ENCODE data around the gene SPATS1.

The SPATS1 gene

DNA sequence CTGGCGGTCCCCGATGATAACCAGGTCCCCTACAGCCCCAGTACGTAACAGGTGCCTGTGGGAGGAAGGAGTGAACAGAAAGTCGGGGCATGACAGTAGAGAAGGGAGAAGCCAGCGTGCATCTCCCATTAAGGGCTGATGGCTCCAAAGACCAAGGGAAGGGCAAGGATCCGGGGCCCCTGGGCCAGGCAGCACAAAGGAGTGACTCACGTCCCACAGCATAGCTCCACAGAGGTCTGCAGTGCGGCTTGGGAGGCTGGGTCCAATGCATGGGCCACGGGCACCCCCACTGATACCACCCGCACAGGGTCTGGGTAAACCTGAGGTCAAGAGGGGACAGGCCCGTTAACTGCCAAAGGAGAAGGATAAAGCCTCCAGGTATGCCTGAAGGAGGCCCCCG, 39.6 kb upstream of the SPATS1 start:
- Histone ChIP-seq H3K27me3 (ENCODE audit: insufficient read depth, low read length, poor library complexity) (no peaks in the 10 kb centered on the region), H3K27ac (ENCODE audit: low read length) (no peak overlapping the region), H3K4me1 (ENCODE audit: insufficient read depth, low read length) (no peaks in the 10 kb centered on the region), H3K4me3 (ENCODE audit: low read depth in 1 of 2, low read length in 2 of 2) (no peak overlapping the region), H3K9me3 (ENCODE audit: insufficient read depth, low read length, severe bottlenecking) (no peaks in the 10 kb centered on the region), H3K4me2 (ENCODE audit: insufficient read depth, low read length) (no peak overlapping the region), H3K9ac (ENCODE audit: low read depth, low read length) (no peak overlapping the region), H3K79me2 (ENCODE audit: insufficient read depth, low read length) (no peaks in the 10 kb centered on the region), H3K36me3 (ENCODE audit: insufficient read depth, low read length) (peaks cover 78% of the 10 kb centered on the region), H2AFZ (ENCODE audit: low read depth, low read length) (no peak overlapping the region), H4K20me1 (ENCODE audit: insufficient read depth, low read length) (peaks cover 23% of the 10 kb centered on the region)
- no peak for TF ChIP-seq EZH2 (IDR thresholded peaks at IDR 0.05; ENCODE audit: borderline replicate concordance, low read depth, low read length, severe bottlenecking)
- TF ChIP-seq, protein P1, sequence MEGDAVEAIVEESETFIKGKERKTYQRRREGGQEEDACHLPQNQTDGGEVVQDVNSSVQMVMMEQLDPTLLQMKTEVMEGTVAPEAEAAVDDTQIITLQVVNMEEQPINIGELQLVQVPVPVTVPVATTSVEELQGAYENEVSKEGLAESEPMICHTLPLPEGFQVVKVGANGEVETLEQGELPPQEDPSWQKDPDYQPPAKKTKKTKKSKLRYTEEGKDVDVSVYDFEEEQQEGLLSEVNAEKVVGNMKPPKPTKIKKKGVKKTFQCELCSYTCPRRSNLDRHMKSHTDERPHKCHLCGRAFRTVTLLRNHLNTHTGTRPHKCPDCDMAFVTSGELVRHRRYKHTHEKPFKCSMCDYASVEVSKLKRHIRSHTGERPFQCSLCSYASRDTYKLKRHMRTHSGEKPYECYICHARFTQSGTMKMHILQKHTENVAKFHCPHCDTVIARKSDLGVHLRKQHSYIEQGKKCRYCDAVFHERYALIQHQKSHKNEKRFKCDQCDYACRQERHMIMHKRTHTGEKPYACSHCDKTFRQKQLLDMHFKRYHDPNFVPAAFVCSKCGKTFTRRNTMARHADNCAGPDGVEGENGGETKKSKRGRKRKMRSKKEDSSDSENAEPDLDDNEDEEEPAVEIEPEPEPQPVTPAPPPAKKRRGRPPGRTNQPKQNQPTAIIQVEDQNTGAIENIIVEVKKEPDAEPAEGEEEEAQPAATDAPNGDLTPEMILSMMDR (IDR thresholded peaks at IDR 0.05; ENCODE audit: borderline replicate concordance, extremely low read depth, low read length, poor library complexity, severe bottlenecking): no peak
- ATAC-seq (ENCODE audit: insufficient read depth, low read depth): no peak
- no peak for DNase-seq

DNA sequence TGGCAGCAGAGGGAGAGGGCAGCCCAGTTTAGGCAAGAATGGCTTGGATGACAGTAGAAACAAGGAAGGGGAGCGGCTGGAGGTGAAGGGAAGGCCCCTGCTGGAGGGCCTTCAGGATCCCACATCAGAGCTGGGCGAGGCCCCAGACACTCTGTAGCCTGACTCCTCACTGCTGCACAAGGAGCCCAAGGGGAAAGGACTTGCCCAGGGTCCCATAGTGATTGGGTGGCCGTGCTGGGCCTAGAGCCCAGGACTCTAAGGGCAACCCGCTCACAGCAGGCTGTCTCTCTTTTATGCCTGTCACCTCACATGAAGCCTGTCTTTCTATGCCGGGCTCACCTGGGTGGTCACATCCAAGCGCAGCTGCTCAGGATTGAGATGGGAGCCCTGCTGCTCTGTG, 38.6 kb upstream of the SPATS1 start:
- Histone ChIP-seq H3K27ac (ENCODE audit: low read length) (no peak overlapping the region), H3K9me3 (ENCODE audit: insufficient read depth, low read length, severe bottlenecking) (no peaks in the 10 kb centered on the region), H3K4me2 (ENCODE audit: insufficient read depth, low read length) (no peak overlapping the region), H3K4me3 (ENCODE audit: low read depth in 1 of 2, low read length in 2 of 2) (no peak overlapping the region), H2AFZ (ENCODE audit: low read depth, low read length) (no peak overlapping the region), H3K27me3 (ENCODE audit: insufficient read depth, low read length, poor library complexity) (no peaks in the 10 kb centered on the region), H3K36me3 (ENCODE audit: insufficient read depth, low read length) (peaks cover 83% of the 10 kb centered on the region), H3K9ac (ENCODE audit: low read depth, low read length) (no peak overlapping the region), H4K20me1 (ENCODE audit: insufficient read depth, low read length) (peaks cover 15% of the 10 kb centered on the region), H3K4me1 (ENCODE audit: insufficient read depth, low read length) (no peaks in the 10 kb centered on the region), H3K79me2 (ENCODE audit: insufficient read depth, low read length) (no peaks in the 10 kb centered on the region)
- TF ChIP-seq, protein P1 (IDR thresholded peaks at IDR 0.05; ENCODE audit: borderline replicate concordance, extremely low read depth, low read length, poor library complexity, severe bottlenecking): no peak
- TF ChIP-seq EZH2 (IDR thresholded peaks at IDR 0.05; ENCODE audit: borderline replicate concordance, low read depth, low read length, severe bottlenecking): no peak
- DNase-seq (no peak), ATAC-seq (ENCODE audit: insufficient read depth, low read depth) (no peak)

GRCh38 chr6:44304282-44305199, 37.9 kb upstream of the SPATS1 start:
- Histone ChIP-seq H3K4me3 (ENCODE audit: low read depth in 1 of 2, low read length in 2 of 2) (no peak overlapping the region), H3K9me3 (ENCODE audit: insufficient read depth, low read length, severe bottlenecking) (no peaks in the 10 kb centered on the region), H4K20me1 (ENCODE audit: insufficient read depth, low read length) (peaks cover 9% of the 10 kb centered on the region), H3K4me1 (ENCODE audit: insufficient read depth, low read length) (no peaks in the 10 kb centered on the region), H3K4me2 (ENCODE audit: insufficient read depth, low read length) (no peak overlapping the region), H3K9ac (ENCODE audit: low read depth, low read length) (no peak overlapping the region), H3K79me2 (ENCODE audit: insufficient read depth, low read length) (no peaks in the 10 kb centered on the region), H3K36me3 (ENCODE audit: insufficient read depth, low read length) (peaks cover 90% of the 10 kb centered on the region), H2AFZ (ENCODE audit: low read depth, low read length) (no peak overlapping the region), H3K27ac (ENCODE audit: low read length) (no peak overlapping the region; the same call in 1 of the 2 replicates), H3K27me3 (ENCODE audit: insufficient read depth, low read length, poor library complexity) (no peaks in the 10 kb centered on the region)
- ATAC-seq (ENCODE audit: insufficient read depth, low read depth) (peak; percentile 76), DNase-seq (peak; percentile 44)
- TF ChIP-seq, protein P1 (IDR thresholded peaks at IDR 0.05; ENCODE audit: borderline replicate concordance, extremely low read depth, low read length, poor library complexity, severe bottlenecking): peak; percentile 84
- no peak for TF ChIP-seq EZH2 (IDR thresholded peaks at IDR 0.05; ENCODE audit: borderline replicate concordance, low read depth, low read length, severe bottlenecking)

All from DND-41 (cell line).